ENCODE data around the gene CACNB4.
"Not testable (repeated sequence)": the region's sequence is repeated elsewhere in the genome, so short reads cannot be mapped to it uniquely, and the experiment has no call there.

CACNB4 gene

GRCh38 chr2:152019732-152020131 lies 79.1 kb downstream of the CACNB4 start:
- DNase-seq (ENCODE audit: low read depth in 2 of 2), result no peak

- no peak for DNase-seq (ENCODE audit: low read depth in 2 of 2)
Measured at GRCh38 chr2:152016181-152017120, 82.4 kb downstream of the CACNB4 start.

GRCh38 chr2:152015552-152015951 lies 83.3 kb downstream of the CACNB4 start:
- DNase-seq (ENCODE audit: low read depth in 2 of 2), result no peak

GRCh38 chr2:152012697-152013096 lies 86.1 kb downstream of the CACNB4 start:
- DNase-seq (ENCODE audit: low read depth in 2 of 2), result no peak

GRCh38 chr2:152011724-152012123 lies 87.1 kb downstream of the CACNB4 start:
- no peak for DNase-seq (ENCODE audit: low read depth in 2 of 2)

DNA sequence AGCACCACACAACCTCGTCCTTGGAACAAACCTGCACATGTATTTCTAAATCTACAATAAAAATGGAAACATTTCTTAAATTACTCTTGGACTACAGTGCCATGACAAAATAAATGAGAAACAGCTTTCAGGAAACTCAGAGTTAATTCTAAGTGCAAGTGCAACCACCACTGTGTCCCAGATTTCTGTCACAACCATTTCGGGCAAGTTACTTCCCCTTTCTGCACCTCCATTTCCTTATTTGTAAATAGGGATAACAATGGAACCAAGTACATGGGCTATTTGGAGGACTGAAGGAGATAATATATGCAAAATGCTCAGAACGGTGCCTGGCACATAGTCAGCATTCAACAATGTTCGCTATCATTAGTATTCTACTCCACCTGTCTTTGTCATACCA lies 93.2 kb downstream of the CACNB4 start:
- DNase-seq (ENCODE audit: low read depth in 2 of 2), result no peak

GRCh38 chr2:152003283-152003682 lies 95.6 kb downstream of the CACNB4 start:
- not testable (repeated sequence) for DNase-seq (ENCODE audit: low read depth in 2 of 2)

GRCh38 chr2:151999053-151999452 lies 99.8 kb downstream of the CACNB4 start:
- DNase-seq (ENCODE audit: low read depth in 2 of 2), result peak; percentile 25 to 29

GRCh38 chr2:151996243-151997003 lies 102.4 kb downstream of the CACNB4 start:
- DNase-seq (ENCODE audit: low read depth in 2 of 2), result no peak

- no peak for DNase-seq (ENCODE audit: low read depth in 2 of 2)
Measured at GRCh38 chr2:151995161-151995557, 103.7 kb downstream of the CACNB4 start.

DNA sequence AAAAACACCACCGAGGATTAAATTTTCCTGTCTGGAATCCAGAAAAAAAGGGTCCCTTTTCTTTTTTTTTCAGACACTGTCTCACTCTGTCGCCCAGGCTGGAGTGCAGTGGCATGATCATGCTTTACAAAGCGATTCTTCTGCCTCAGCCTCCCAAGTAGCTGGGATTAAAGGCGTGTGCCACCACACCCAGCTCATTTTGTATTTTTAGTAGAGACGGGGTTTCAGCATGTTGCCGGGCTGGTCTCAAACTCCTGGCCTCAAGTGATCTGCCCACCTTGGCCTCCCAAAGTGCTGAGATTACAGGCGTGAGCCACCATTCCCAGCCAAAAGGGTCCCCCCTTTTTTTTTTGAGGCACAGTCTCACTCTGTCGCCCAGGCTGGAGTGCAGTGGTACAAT lies 104.7 kb downstream of the CACNB4 start:
- DNase-seq (ENCODE audit: low read depth in 2 of 2), result not testable (repeated sequence)

- DNase-seq (ENCODE audit: low read depth in 2 of 2), result no peak
Measured at GRCh38 chr2:151991010-151991409, 107.8 kb downstream of the CACNB4 start.

DNA sequence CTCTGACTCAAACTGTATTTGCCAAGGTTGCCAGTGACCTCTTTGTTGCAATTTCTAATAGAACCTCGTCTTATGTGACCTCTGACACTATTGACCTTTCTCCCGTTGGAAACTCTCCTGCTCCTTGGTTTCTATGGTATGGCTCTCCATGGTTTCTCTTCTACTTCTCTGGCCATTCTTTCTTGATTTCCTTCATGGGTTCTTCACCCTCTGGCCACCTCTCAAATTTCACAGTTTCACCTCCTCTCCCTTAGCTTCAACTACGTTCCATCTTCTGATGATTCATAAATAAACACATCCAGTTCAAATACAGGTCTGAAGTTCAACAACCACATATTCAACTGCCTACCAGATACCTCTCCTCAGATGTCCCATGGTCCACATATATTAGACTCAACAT lies 109.5 kb downstream of the CACNB4 start:
- no peak for DNase-seq (ENCODE audit: low read depth in 2 of 2)

DNA sequence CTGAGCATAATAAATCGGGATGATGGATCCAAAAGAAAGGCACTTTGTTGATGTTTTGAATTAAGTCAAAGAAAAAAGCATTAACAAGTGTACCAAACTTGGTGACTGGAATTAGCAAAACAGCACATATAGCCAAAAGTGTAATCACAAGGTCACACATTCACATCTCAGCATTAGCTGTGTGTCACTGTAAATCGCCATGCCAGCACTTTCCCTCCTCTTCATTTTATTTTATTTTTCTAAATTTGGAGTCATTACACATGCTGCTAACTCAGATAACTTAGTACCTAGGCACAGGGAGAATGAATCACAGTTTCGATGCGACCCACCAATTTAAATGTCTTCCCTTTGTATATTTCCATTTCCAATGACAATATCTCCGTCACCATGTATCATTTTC lies 111.4 kb downstream of the CACNB4 start:
- DNase-seq (ENCODE audit: low read depth in 2 of 2), result no peak

DNA sequence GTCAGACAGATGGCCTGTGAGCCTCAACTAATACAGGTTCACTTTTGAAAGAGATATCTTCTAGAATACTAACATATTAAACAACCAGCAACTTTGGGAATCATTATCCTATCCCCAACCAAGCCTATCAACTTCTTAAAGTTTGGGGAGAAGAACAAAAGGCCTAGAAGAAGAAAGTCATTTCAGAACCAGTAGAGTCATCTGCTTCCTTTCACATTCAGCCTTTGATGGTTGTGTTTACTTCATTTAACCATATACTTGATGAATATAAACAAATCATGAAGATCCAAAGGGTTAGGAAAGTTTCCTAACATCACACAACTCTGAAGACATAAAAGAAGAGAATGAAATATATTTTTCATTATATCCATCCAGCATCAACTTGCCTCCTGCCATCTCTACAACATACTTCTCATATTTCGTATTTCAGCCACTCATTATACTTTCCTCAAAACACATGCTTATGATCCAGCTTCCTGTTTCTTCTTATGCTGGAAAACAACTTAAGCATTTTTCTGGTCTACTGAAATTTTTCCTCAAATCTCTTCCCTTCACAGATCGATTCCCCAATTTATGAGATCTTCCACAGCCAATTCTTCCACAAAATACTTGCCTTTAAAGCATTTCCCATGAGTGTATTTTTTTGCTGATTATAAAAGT lies 114.3 kb downstream of the CACNB4 start:
- DNase-seq (ENCODE audit: low read depth in 2 of 2), result no peak

GRCh38 chr2:151983221-151983620 lies 115.6 kb downstream of the CACNB4 start:
- no peak for DNase-seq (ENCODE audit: low read depth in 2 of 2)

DNA sequence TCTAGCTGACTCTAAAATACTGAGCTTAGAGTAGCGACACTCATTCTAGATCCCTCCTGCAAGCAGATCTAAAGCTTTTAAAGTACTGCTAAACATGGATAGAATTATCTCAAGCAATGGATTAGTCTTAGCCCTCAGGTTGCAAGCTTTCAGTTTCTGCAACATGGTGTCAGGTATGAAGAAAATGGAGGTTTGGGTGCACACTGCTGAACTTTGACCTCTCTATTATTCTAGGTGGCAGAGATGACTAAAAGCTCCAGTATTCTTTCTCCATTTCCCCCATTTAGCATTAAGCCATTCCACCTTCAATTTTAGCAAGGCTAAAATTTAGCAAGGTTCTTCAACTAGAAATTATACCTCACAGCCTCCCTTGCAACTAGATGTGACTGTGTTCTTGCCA lies 117.0 kb downstream of the CACNB4 start:
- no peak for DNase-seq (ENCODE audit: low read depth in 2 of 2)

GRCh38 chr2:151979694-151980093 lies 119.2 kb downstream of the CACNB4 start:
- DNase-seq (ENCODE audit: low read depth in 2 of 2), result no peak

DNA sequence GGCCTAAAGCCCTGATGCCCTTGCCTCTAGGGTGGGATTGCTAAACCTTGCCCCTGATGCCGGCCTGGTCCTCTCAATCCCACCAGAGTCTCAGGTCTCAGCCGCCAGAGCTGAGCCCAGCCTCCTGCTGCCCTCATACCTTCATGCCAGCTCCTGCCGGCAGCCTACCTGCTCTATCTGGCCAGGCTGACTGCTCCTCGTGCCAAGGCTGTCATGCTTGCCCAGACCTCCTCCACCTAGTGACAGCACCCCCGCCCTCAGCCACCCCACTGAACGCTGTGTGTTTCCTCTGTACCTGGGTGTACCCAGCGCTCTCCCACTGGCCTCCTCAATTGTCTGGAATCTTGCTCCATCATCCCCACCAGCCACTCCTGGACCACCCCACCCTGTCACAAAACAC lies 120.1 kb downstream of the CACNB4 start:
- no peak for DNase-seq (ENCODE audit: low read depth in 2 of 2)

GRCh38 chr2:151977631-151978030 lies 121.2 kb downstream of the CACNB4 start:
- DNase-seq (ENCODE audit: low read depth in 2 of 2), result no peak

- no peak for DNase-seq (ENCODE audit: low read depth in 2 of 2)
Measured at GRCh38 chr2:151976945-151977353, 121.9 kb downstream of the CACNB4 start.

Measured in activated CD4-positive, alpha-beta T cell treated with anti-CD3 and anti-CD28 coated beads for 24 hours (primary cell).